Urothelium cell line (cell line): ENCODE measurements around the gene DENND5B.

Experiments
- DNase-seq: peaks from one replicate; pipeline ENCODE4 v3.0.0; 2011; ENCODE audit warnings: low spot score, mixed read lengths
- FAIRE-seq: peaks from 2 replicates; lab custom pipeline; 2011; peaks lifted over from hg19 to GRCh38; lab: Jason Lieb, UNC

Gene DENND5B

DNA sequence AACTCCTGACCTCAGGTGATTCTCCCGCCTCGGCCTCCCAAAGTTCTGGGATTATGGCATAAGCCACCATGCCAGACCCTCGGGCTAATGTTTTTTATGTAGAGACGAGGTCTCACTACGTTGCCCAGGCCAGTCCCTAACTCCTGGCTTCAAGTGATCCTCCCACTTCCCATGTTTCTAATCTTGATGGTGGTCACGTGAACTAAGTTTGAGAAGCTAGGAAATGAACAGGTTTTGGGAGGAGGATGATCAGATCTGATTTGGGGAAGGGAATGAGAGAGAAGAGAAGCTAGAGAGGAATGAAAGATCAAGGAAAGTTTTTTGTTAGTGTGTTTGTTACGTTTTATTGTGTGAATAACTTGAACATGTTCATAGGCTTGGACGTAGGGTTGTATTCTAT, 247.8 kb downstream of the DENND5B start:
- DNase-seq = no peak
- no peak for FAIRE-seq

DNA sequence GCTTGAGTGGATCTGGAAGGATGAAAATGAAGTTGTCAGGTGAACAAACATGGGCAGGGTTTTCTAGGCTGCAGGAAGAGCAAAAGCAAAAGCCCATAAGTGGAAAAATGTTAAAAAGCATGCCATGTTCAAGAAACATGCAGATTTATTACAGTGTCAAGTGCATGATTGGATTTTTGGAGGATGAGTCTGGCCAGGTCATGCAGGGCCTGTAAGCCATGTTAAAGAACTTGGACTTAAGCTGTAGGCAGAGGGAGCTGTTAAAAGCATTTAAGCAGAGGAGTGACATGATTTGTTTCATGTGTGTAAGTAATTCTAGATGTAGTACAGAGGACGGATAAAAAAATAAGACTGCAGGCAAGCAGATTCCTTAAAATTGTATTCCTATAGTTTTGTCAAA, 248.7 kb downstream of the DENND5B start:
- FAIRE-seq = no peak
- no peak for DNase-seq

DNA sequence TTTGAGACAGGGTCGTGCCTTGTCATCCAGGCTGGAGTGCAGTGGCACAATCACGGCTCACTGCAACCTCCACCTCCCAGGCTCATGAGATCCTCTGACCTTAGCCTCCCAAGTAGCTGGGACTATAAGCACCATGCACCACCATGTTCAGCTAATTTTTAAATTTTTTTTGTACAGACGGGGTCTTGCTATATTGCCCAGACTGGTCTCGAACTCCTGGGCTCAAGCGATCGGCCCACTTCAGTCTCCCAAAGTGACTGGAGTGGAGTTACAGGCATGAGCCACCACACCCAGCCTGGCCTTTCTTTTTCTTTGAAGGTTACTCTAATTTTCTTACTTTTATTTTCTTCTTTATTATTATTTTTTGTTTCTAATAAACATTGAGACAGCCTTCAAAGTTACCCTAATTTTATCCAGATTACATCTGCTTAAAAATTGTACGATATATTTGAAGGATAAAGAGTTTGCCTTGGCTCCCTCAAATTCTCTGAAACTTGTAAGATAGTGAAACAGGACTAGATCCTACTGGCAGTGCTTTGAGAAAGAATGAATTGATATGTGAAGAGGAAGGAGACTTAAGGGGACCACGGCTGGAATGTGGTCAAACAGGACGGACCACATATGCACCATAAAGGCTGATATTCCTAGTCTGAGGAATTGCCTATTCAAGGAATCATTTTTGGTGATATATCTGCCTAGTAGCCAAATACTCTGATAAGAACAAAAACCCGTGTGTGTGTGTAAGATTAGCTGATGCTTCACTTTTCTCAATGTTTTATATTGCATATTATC, 250.9 kb downstream of the DENND5B start:
- no peak for FAIRE-seq
- DNase-seq = no peak

DNA sequence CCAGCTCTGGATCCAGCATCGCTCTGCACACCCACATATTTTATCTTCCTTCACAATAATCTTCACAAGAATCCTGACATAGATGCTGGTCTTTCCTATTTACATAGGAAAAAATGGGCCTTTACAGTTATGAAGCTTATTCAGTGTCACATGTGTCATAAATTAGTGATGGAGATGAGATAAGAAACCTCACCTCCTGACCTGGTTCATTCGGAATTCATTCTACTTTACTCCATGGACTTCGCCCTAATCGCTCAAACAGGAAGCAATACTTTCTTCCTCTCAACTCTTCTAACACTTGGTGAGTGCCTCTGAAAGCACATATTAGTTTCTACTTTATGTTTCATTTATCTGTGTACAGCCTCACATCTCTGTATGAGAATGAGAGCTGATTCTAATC, 253.0 kb downstream of the DENND5B start:
- DNase-seq = no peak
- no peak for FAIRE-seq
